Measurements from ENCODE around the gene PLPP2. TPM values are rescaled to one million over a fixed set of nuclear protein-coding genes. Genes with fewer than 3 reads are reported as not detected.

The PLPP2 gene
- total and polyA plus RNA-seq, 9 of the 15 experiments (the other 6 are each of a cell fraction or from before 2014, with no cell fraction given) = 0.51 to 4.4 (median 2.2) TPM; not detected in 1

- H3K27ac ChIP-seq (ENCODE audit: extremely low read depth, low read depth, low read length) = no peak overlapping the region; the same call in 2 of the 3 replicates
- no peak overlapping the region for H3K4me3 ChIP-seq
- CTCF ChIA-PET (ENCODE audit: low intra/inter-chr PET ratio) = no interaction called here
- POLR2A ChIA-PET = interaction anchor here (0.5 kb wide), 1 partner anchor 163 kb away, joined by 4 read pairs; no protein-coding TSS in a partner anchor
- ATAC-seq (peak; percentile 66), DNase-seq (ENCODE audit: extremely low read depth in 1 of 4, low spot score in 3 of 4) (peak; percentile 43 to 59 (median 50)), FAIRE-seq (peak; percentile 89)
- no peaks in the 10 kb centered on the region for H3K36me3 ChIP-seq (ENCODE audit: control insufficient read depth, insufficient read depth, low read length)
- H3K9ac ChIP-seq (ENCODE audit: insufficient read depth in 1 of 2, low read depth in 2 of 2, low read length in 2 of 2) = peak overlapping the region; percentile 4 to 60; a peak in 1 of 4 replicates
- WGBS (ENCODE audit: insufficient coverage, low coverage, missing lambda C conversion rate) = 47% methylated on average over 20 of the region's 26 CpGs
- H2AFZ ChIP-seq (ENCODE audit: low read depth, low read length) = peak overlapping the region; percentile 51; the same call in 1 of the 2 replicates
- H3K4me2 ChIP-seq (ENCODE audit: insufficient read depth, low read length) = peak overlapping the region; percentile 31; the same call in 1 of the 2 replicates
- no peaks in the 10 kb centered on the region for H3K9me3 ChIP-seq (replicated peaks; ENCODE audit: control insufficient read depth, insufficient read depth, low read depth, low read length)
- intact Hi-C loops (cut with micrococcal nuclease) (no loop called here), in situ Hi-C loops (cut with MboI) (no loop called here)
- no peaks in the 10 kb centered on the region for H3K79me2 ChIP-seq (ENCODE audit: control insufficient read depth, insufficient read depth, low read length)
- H4K20me1 ChIP-seq (replicated peaks; ENCODE audit: control insufficient read depth, insufficient read depth, low read length) = peaks cover 4% of the 10 kb centered on the region; the same call in 1 of the 2 replicates
- H3K9me1 ChIP-seq (ENCODE audit: control insufficient read depth, insufficient read depth, low read length) = no peaks in the 10 kb centered on the region
- peaks cover 5 to 26% of the 10 kb centered on the region in 2 experiments; a peak in 4 of 5 replicates for H3K27me3 ChIP-seq (ENCODE audit: control insufficient read depth in 2 of 2, insufficient read depth in 2 of 2, low read length in 2 of 2)
- no peak for TF ChIP-seq NR2C2 (CRISPR knock-in tag; IDR thresholded peaks at IDR 0.05)
- peak; percentile 41; the same call in 1 of the 2 replicates for TF ChIP-seq NR2C2 (tag; IDR thresholded peaks at IDR 0.05)
- no peak for TF ChIP-seq NUFIP1 (IDR thresholded peaks at IDR 0.05; ENCODE audit: partially characterized antibody)
- TF ChIP-seq MAFG (tag; conservative IDR thresholded peaks at IDR 0.05) = peak; percentile 47
- TF ChIP-seq, protein P1, sequence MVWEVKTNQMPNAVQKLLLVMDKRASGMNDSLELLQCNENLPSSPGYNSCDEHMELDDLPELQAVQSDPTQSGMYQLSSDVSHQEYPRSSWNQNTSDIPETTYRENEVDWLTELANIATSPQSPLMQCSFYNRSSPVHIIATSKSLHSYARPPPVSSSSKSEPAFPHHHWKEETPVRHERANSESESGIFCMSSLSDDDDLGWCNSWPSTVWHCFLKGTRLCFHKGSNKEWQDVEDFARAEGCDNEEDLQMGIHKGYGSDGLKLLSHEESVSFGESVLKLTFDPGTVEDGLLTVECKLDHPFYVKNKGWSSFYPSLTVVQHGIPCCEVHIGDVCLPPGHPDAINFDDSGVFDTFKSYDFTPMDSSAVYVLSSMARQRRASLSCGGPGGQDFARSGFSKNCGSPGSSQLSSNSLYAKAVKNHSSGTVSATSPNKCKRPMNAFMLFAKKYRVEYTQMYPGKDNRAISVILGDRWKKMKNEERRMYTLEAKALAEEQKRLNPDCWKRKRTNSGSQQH (CRISPR knock-in tag; IDR thresholded peaks at IDR 0.05) = no peak
- no peak for TF ChIP-seq NCOA6 (IDR thresholded peaks at IDR 0.05)
- no peak for TF ChIP-seq ARID3B (CRISPR knock-in tag; IDR thresholded peaks at IDR 0.05; ENCODE audit: borderline replicate concordance)
- 0 out of 2 replicates have a peak, but pooled peaks have one; percentile 2 for TF ChIP-seq RBFOX2 (IDR thresholded peaks at IDR 0.05; ENCODE audit: low read depth, low read length)
- peak; percentile 59 for TF ChIP-seq ZNF316 (IDR thresholded peaks at IDR 0.05)
- no peak; the same call in 1 of the 2 replicates for TF ChIP-seq NR2C1 (IDR thresholded peaks at IDR 0.05)
- TF ChIP-seq NR2C1 (tag; IDR thresholded peaks at IDR 0.05) = peak; percentile 10; the same call in 1 of the 2 replicates
- TF ChIP-seq MAFK (IDR thresholded peaks at IDR 0.05; ENCODE audit: low read length) = 0 out of 2 replicates have a peak, but pooled peaks have one; percentile 27
- peak; percentile 21; the same call in 1 of the 2 replicates for TF ChIP-seq MAFF (IDR thresholded peaks at IDR 0.05; ENCODE audit: low read length)
- peak; percentile 92; the same call in 1 of the 2 replicates for TF ChIP-seq ZKSCAN8 (CRISPR knock-in tag; IDR thresholded peaks at IDR 0.05)
- TF ChIP-seq NFE2 (IDR thresholded peaks at IDR 0.05; ENCODE audit: low read depth) = peak; percentile 82
- TF ChIP-seq TOE1 (IDR thresholded peaks at IDR 0.05; ENCODE audit: borderline replicate concordance) = no peak
- TF ChIP-seq TOE1 (CRISPR knock-in tag; IDR thresholded peaks at IDR 0.05; ENCODE audit: borderline replicate concordance, low read depth) = no peak
- peak; percentile 74 for TF ChIP-seq C11orf30 (IDR thresholded peaks at IDR 0.05; ENCODE audit: low read depth)
- no TSS peak for BruUV-seq (replicated peaks)
- H3K4me1 ChIP-seq (replicated peaks in 1 of 2; ENCODE audit: control insufficient read depth in 2 of 2, insufficient read depth in 2 of 2, low read length in 2 of 2) = peaks cover 6 to 48% of the 10 kb centered on the region in 2 experiments; a peak in 4 of 5 replicates
These were observed 1.4 kb downstream of the PLPP2 start for GRCh38 chr19:289651-290371.

Measured in K562 (cell line).